ENCODE data around the gene GDPGP1.
"Not testable (repeated sequence)": the region's sequence is repeated elsewhere in the genome, so short reads cannot be mapped to it uniquely, and the experiment has no call there.

Gene GDPGP1

DNA sequence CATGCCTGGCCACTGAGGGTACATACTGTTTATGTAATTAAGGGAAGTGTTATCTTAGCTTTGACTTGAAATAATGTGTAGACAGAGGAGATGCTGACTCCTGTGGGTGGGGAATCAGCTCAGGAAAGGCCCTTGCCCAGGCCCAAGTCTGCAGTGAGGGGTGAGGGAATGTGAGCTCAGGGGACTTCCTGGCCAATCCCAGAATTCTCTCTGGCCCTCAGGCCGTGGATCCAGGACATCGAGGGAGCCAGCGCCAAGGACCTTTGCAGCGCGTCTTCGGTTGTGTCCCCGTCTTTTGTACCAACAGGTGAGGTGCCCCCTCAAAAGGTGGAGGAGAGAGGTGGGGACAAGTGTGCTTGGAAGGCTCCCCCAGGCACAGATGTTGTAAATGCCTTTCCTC is 6.7 kb upstream of the GDPGP1 start:
- DNase-seq: no peak

GRCh38 chr15:90227816-90228772 is 5.9 kb upstream of the GDPGP1 start:
- no peak for DNase-seq

DNA sequence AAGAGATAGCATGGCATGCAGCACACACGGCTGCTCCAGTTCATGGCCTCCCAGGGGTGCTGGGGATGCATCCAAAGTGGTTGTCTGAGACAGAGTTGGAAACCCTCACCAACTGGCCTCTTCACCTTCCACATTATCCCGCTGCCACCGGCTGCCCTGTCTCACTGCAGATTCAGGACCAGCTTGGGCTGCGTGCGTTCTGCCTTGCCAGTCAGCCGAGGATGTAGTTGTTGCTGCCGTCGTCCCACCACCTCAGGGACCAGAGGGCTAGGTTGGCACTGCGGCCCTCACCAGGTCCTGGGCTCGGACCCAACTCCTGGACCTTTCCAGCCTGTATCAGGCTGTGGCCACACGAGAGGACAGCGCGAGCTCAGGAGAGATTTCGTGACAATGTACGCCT is 5.0 kb upstream of the GDPGP1 start:
- no peak for DNase-seq

GRCh38 chr15:90230071-90230494 is 3.9 kb upstream of the GDPGP1 start:
- DNase-seq: no peak

DNA sequence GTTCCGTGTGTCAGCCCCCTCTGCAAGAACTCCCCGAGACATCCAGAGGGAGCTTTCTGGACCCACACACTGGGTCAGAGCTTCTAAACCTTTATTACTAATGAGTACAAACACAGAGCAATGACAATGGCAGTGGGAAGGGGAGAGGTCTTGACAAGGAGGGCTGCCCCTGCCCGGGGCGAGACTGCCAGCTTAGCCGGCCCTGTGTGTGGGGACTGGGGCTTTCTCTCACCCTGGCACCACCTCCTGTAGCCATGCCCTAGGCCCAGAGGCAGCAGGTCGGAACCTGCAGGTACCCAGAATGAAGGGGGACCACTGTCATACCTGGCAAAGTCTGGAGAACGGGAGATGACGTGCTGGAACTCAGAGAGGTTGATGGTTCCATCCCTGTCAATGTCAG is 3.4 kb upstream of the GDPGP1 start:
- no peak for DNase-seq

GRCh38 chr15:90231028-90232017 is 2.7 kb upstream of the GDPGP1 start:
- DNase-seq: peak; percentile 60

- DNase-seq: no peak
Observed at GRCh38 chr15:90232196-90232595, 1.8 kb upstream of the GDPGP1 start.

- DNase-seq: no peak
Observed at GRCh38 chr15:90232941-90233386, 1.0 kb upstream of the GDPGP1 start.

GRCh38 chr15:90233387-90234095 is 468 bp upstream of the GDPGP1 start, which contains the start of gene CIB1:
TSS of gene CIB1 (minus strand) at chr15:90233941. CDS start at chr15:90233885, 56 bp downstream.
- peak; percentile 97 for DNase-seq

- DNase-seq: no peak
Observed at GRCh38 chr15:90239371-90239770, 5.4 kb downstream of the GDPGP1 start.

- DNase-seq: no peak
Observed at GRCh38 chr15:90240856-90241255, 6.8 kb downstream of the GDPGP1 start.

GRCh38 chr15:90241343-90242192 is 7.6 kb downstream of the GDPGP1 start:
- DNase-seq: no peak

GRCh38 chr15:90243943-90244639 is 10.1 kb downstream of the GDPGP1 start:
- DNase-seq: no peak

GRCh38 chr15:90248789-90249202 is 14.8 kb downstream of the GDPGP1 start:
- no peak for DNase-seq

DNA sequence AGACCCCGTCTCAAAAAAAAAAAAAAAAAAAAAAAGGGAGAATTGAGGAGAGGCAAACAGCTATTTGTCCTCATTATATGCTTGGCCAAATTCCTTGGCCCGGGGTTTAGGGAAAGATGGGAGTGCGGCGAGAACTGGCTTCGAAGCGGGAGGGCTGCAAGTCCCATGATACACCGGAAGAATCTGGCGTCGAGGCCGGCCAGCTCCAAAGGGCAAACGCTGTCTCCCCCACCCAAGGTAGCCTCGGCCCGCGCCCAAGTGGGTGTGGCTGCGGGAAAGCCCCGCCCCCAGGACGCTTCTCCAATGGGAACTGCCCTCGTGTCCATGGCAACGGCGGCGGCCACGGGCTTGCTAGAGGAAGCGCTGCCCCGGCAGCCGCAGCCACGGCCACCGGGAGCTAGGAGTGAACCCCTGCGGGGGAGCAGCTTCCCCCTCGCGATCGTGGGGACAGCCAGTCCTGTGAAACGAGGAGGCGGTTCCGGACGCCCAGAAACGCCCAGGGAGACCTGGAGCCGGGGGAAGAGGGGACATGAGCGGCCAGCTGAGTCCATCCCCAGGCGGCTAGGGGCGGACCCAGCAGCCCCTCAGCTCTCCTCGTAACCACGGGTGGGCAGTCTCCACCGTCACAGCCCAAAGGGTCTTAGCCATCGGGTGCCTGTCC is 15.3 kb downstream of the GDPGP1 start, which contains the start of gene TTLL13:
TTLL13 (plus strand) TSS at position 354 of the 661 bp plus-strand sequence. CDS start 1,075 bp downstream, outside the sequence.
- peak; percentile 84 for DNase-seq

- DNase-seq: no peak
Observed at GRCh38 chr15:90257776-90258175, 23.8 kb downstream of the GDPGP1 start.

DNA sequence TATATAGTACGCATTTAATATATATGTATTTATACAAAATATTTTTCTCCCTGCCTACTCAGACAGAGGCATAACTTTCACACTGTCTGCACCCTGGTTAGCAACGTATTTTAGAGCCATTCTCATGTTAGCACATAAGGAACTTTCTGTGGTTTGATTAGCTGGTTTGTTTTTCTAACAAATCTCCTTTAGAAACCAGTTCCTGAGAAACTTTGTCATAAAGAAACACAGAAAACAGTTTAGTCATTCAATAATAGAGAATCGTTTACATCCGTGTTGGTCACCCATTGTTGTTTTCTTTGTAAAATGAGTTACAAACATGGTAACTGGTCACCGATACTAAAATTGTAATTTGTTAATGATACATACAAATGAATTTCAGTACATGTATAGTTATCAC is 25.5 kb downstream of the GDPGP1 start:
- no peak for DNase-seq

GRCh38 chr15:90260731-90261130 is 26.7 kb downstream of the GDPGP1 start:
- not testable (repeated sequence) for DNase-seq

DNA sequence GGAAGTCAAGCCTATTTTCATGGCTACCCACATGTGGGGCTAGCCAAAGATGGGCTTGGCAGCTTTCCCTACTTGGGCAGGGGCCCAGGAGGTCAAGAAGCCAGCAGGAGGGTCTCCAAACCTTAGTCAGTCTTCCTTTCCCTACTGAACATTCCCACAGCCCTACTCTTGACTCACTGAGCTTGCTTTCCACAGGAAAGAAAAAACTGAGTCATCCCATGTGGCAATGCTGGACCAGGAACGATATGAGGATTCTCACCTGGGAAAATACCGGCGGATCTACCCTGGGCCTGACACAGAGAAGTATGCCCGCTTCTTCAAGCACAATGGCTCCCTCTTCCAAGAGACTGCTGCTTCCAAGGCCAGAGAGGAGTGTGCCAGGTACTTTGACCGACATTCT is 27.8 kb downstream of the GDPGP1 start:
- no peak for DNase-seq

GRCh38 chr15:90262426-90262825 is 28.4 kb downstream of the GDPGP1 start:
- no peak for DNase-seq

All from activated CD4-positive, CD25-positive, alpha-beta regulatory T cell treated with anti-CD3 and anti-CD28 coated beads, Interleukin-2, amount 50 U/mL, for 72 hours (primary cell).